ENCODE measurements around the gene GNAZ. TPM values are rescaled to one million over a fixed set of nuclear protein-coding genes. Genes with fewer than 3 reads are reported as not detected.

The GNAZ gene
- total RNA-seq, 1 experiment from 2014 or later, result 5.0 TPM

GRCh38 chr22:23157560-23158515 is 87.5 kb downstream of the GNAZ start:
- H2BK12ac ChIP-seq (ENCODE audit: insufficient read length, low read depth, low read length), result peak overlapping the region; percentile 67
- peak overlapping the region; percentile 25; the same call in 1 of the 2 replicates for H3K14ac ChIP-seq (ENCODE audit: insufficient read depth, low read length)
- no peaks in the 10 kb centered on the region for H3K27me3 ChIP-seq (ENCODE audit: insufficient read depth, low read length)
- Mint-ChIP-seq H3K36me3 (ENCODE audit: insufficient read depth in 1 of 3, low read depth in 3 of 3) (no peaks in the 10 kb centered on the region; a peak in 1 of 7 replicates), H3K9me3 (no peaks in the 10 kb centered on the region), H3K27ac (peak overlapping the region in 1 of 3 experiments; percentile 70; a peak in 2 of 7 replicates), H3K4me1 (peaks cover 18 to 34% of the 10 kb centered on the region in 2 experiments), H3K4me3 (no peak overlapping the region), H3K27me3 (ENCODE audit: low read depth) (peaks cover 10% of the 10 kb centered on the region)
- no peak for TF ChIP-seq CTCF (conservative IDR thresholded peaks at IDR 0.05)
- no peak for DNase-seq
- no peaks in the 10 kb centered on the region for H4K20me1 ChIP-seq (ENCODE audit: control insufficient read depth, insufficient read depth, insufficient read length)
- H3T11ph ChIP-seq (ENCODE audit: low read length), result no peak overlapping the region
- H2AFZ ChIP-seq (ENCODE audit: low read length), result no peak overlapping the region
- H3K23me2 ChIP-seq (ENCODE audit: insufficient read length, low read depth, low read length, poor library complexity, severe bottlenecking), result no peaks in the 10 kb centered on the region
- H3K27ac ChIP-seq (ENCODE audit: insufficient read length, low read depth, low read length), result no peak overlapping the region
- H3K18ac ChIP-seq (ENCODE audit: insufficient read length, low read depth, low read length), result peak overlapping the region; percentile 49
- whole genome bisulfite sequencing (ENCODE audit: extremely low coverage, insufficient read length, low lambda C conversion rate), result no CpG with 5 or more reads among the region's 22 CpGs
- H2BK20ac ChIP-seq (ENCODE audit: low read depth, low read length, poor library complexity, severe bottlenecking), result no peak overlapping the region
- H3K4me2 ChIP-seq (ENCODE audit: insufficient read depth, insufficient read length, low read length), result no peak overlapping the region
- H3K79me1 ChIP-seq (ENCODE audit: insufficient read depth, low read depth, low read length, poor library complexity, severe bottlenecking), result no peaks in the 10 kb centered on the region
- H2BK5ac ChIP-seq (ENCODE audit: insufficient read length, low read length), result no peak overlapping the region
- no peak overlapping the region for H4K8ac ChIP-seq (replicated peaks; ENCODE audit: insufficient read length, low read depth, low read length)
- H3K9ac ChIP-seq (ENCODE audit: extremely low read depth, insufficient read length, low read length), result no peak overlapping the region
- H2AK5ac ChIP-seq (ENCODE audit: insufficient read length, low read length), result no peak overlapping the region
- no peak overlapping the region for H2BK120ac ChIP-seq (ENCODE audit: low read depth, low read length, poor library complexity, severe bottlenecking)
- no peak overlapping the region for H2BK15ac ChIP-seq (ENCODE audit: low read depth, low read length)
- no peaks in the 10 kb centered on the region for H3K79me2 ChIP-seq (ENCODE audit: insufficient read depth, low read length)
- no peak overlapping the region for H4K91ac ChIP-seq (ENCODE audit: insufficient read length, low read depth, low read length)
- H3K23ac ChIP-seq (ENCODE audit: insufficient read length, low read depth, low read length), result no peak overlapping the region
- no peak overlapping the region for H3K4ac ChIP-seq (ENCODE audit: low read depth, low read length)
- H3K4me1 ChIP-seq (ENCODE audit: insufficient read depth, low read length), result no peaks in the 10 kb centered on the region
- no peak overlapping the region for H4K5ac ChIP-seq (ENCODE audit: insufficient read length, low read depth, low read length)
- H3K9me3 ChIP-seq (ENCODE audit: control insufficient read depth, low read depth, low read length), result no peaks in the 10 kb centered on the region
- no peak overlapping the region for H3K56ac ChIP-seq (ENCODE audit: insufficient read length, low read depth, low read length)
